NCI-H128 (cell line): ENCODE results near the gene ASB18.
"Not testable (repeated sequence)": the region's sequence is repeated elsewhere in the genome, so short reads cannot be mapped to it uniquely, and the experiment has no call there.

Experiments
- DNase-seq: peaks from one replicate; lab custom pipeline; 2025; ENCODE audit not compliant: unreplicated experiment; lab: John Stamatoyannopoulos, UW

Gene ASB18

GRCh38 chr2:236264256-236264655 is at the start of gene ASB18:
TSS of gene ASB18 (minus strand) at chr2:236264406. CDS start at chr2:236264345, 61 bp downstream.
- DNase-seq, result no peak

GRCh38 chr2:236311286-236311685 is 47.1 kb upstream of the ASB18 start:
- no peak for DNase-seq

- DNase-seq, result no peak
Observed at GRCh38 chr2:236309669-236310029, 45.4 kb upstream of the ASB18 start.

- no peak for DNase-seq
Observed at GRCh38 chr2:236308855-236309668, 44.9 kb upstream of the ASB18 start.

GRCh38 chr2:236307641-236308040 is 43.4 kb upstream of the ASB18 start:
- DNase-seq, result no peak

- DNase-seq, result no peak
Observed at GRCh38 chr2:236306825-236307540, 42.8 kb upstream of the ASB18 start.

GRCh38 chr2:236305964-236306605 is 41.9 kb upstream of the ASB18 start:
- DNase-seq, result no peak

- DNase-seq, result no peak
Observed at GRCh38 chr2:236305531-236305930, 41.3 kb upstream of the ASB18 start.

GRCh38 chr2:236303935-236304334 is 39.7 kb upstream of the ASB18 start:
- DNase-seq, result no peak

GRCh38 chr2:236302555-236302954 is 38.3 kb upstream of the ASB18 start:
- DNase-seq, result no peak

- DNase-seq, result no peak
Observed at GRCh38 chr2:236298924-236299475, 34.8 kb upstream of the ASB18 start.

GRCh38 chr2:236295481-236295880 is 31.3 kb upstream of the ASB18 start:
- no peak for DNase-seq

GRCh38 chr2:236294647-236295046 is 30.4 kb upstream of the ASB18 start:
- no peak for DNase-seq

GRCh38 chr2:236293241-236293810 is 29.1 kb upstream of the ASB18 start:
- no peak for DNase-seq

- DNase-seq, result no peak
Observed at GRCh38 chr2:236291911-236292310, 27.7 kb upstream of the ASB18 start.

- no peak for DNase-seq
Observed at GRCh38 chr2:236291476-236291875, 27.3 kb upstream of the ASB18 start.

- no peak for DNase-seq
Observed at GRCh38 chr2:236290742-236291425, 26.7 kb upstream of the ASB18 start.

GRCh38 chr2:236289766-236290462 is 25.7 kb upstream of the ASB18 start:
- no peak for DNase-seq

GRCh38 chr2:236288373-236288772 is 24.2 kb upstream of the ASB18 start:
- not testable (repeated sequence) for DNase-seq

- no peak for DNase-seq
Observed at GRCh38 chr2:236287656-236288055, 23.4 kb upstream of the ASB18 start.
